K562 (cell line): ENCODE data around the gene PPP1R13B. TPM values are rescaled to one million over a fixed set of nuclear protein-coding genes. Genes with fewer than 3 reads are reported as not detected.
A peak's percentile ranks its signal among the peaks of the same experiment; 100 is the strongest.

Experiments
- FIP1L1 ChIP-seq: fragments of 200-400 bp; formaldehyde crosslinking; IDR thresholded peaks from 2 replicates; pipeline ENCODE4 v1.6.1; 2018; ENCODE audit warnings: mild to moderate bottlenecking, low read depth, low read length; ENCODE audit not compliant: poor library complexity, severe bottlenecking
- FUS ChIP-seq: fragments of 200-400 bp; formaldehyde crosslinking; optimal IDR thresholded peaks from 2 replicates; pipeline ENCODE3; 2017; ENCODE audit warnings: low read depth, low read length
- KDM4B ChIP-seq, 2 experiments: fragments of 450-650 bp in 1 of 2; sonication (generic) in 1 of 2; IDR thresholded peaks; 2 replicates each; pipeline ENCODE4 v1.6.1; 2016 to 2017; ENCODE audit warnings: borderline replicate concordance in 2 of 2, antibody characterized with exemption in 1 of 2, low read depth in 1 of 2, mild to moderate bottlenecking in 1 of 2
- NFXL1 ChIP-seq: fragments of 450-650 bp; formaldehyde crosslinking; IDR thresholded peaks from 2 replicates; pipeline ENCODE4 v1.4.0; 2021; ENCODE audit warnings: mild to moderate bottlenecking
- NR2F6 ChIP-seq: fragments of 450-650 bp; formaldehyde crosslinking; IDR thresholded peaks from 2 replicates; pipeline ENCODE4 v1.4.0; 2020; ENCODE audit warnings: mild to moderate bottlenecking
- RBFOX2 ChIP-seq: fragments of 200-400 bp; formaldehyde crosslinking; IDR thresholded peaks from 2 replicates; pipeline ENCODE4 v1.6.1; 2017; ENCODE audit warnings: low read depth, mild to moderate bottlenecking, low read length, moderate library complexity
- ZC3H4 ChIP-seq: sonication (generic); formaldehyde crosslinking; IDR thresholded peaks from 2 replicates; pipeline ENCODE4 v1.9.0; 2021; ENCODE audit warnings: missing genetic modification reagents, borderline replicate concordance
- polyA plus RNA-seq, 8 experiments: library from polyadenylated mRNA; depleted of rRNA in 4 of 8; stranded (reverse) in 5 of 8; unstranded in 3 of 8; fragments of >200 nt; fragmentation: Nextera tagmentation in 2 of 8; fragmentation: Illumina TruSeq in 1 of 8; extraction: Ambion mirVana in 2 of 8; extraction: Trizol in 1 of 8; gene quantifications; 2 replicates each; pipeline versions ENCODE4 v1.2.1 to v1.2.3, GENCODE V29; 2011 to 2014; ENCODE audit warnings: inconsistent platforms in 1 of 8, missing spikeins in 1 of 8
- total RNA-seq, 7 experiments: library from RNA; depleted of rRNA in 6 of 7; stranded (reverse); fragments of >200 nt in 6 of 7; fragmentation: Illumina TruSeq in 2 of 7; extraction: Trizol in 2 of 7; gene quantifications; 2 replicates each; pipeline versions ENCODE4 v1.2.1 to v1.2.3, GENCODE V29; 2011 to 2021; ENCODE audit warnings: low replicate concordance in 1 of 7
- TF ChIP-seq, protein P1 (sequence below): fragments of 250-450 bp; sonication (Bioruptor Pico); IDR thresholded peaks from 2 replicates; pipeline ENCODE4 v1.5.0; 2021; ENCODE audit warnings: mild to moderate bottlenecking, borderline replicate concordance
- TF ChIP-seq, protein P2 (sequence below): sonication (generic); formaldehyde crosslinking; IDR thresholded peaks from 2 replicates; pipeline ENCODE4 v1.9.0; 2022; ENCODE audit warnings: mild to moderate bottlenecking, missing genetic modification reagents
- TF ChIP-seq, protein P3 (sequence below): fragments of 450-650 bp; IDR thresholded peaks from 2 replicates; pipeline ENCODE4 v1.6.1; 2016; ENCODE audit warnings: antibody characterized with exemption
- TF ChIP-seq, protein P4 (sequence below): fragments of 450-650 bp; IDR thresholded peaks from one replicate; pipeline ENCODE4 v1.6.1; 2018; ENCODE audit warnings: mild to moderate bottlenecking, moderate library complexity; ENCODE audit not compliant: partially characterized antibody
- TF ChIP-seq, protein P5 (sequence below): fragments of 250-450 bp; sonication (Bioruptor Pico); IDR thresholded peaks from 2 replicates; pipeline ENCODE4 v1.8.0; 2021; ENCODE audit warnings: moderate library complexity, mild to moderate bottlenecking, inconsistent platforms
- TF ChIP-seq, protein P6 (sequence below), 3 experiments: fragments of 200-800 bp in 1 of 3; fragments of 250-450 bp in 1 of 3; fragments of 450-650 bp in 1 of 3; sonication (Bioruptor Pico) in 1 of 3; sonication (Bioruptor generic) in 1 of 3; formaldehyde crosslinking in 1 of 3; IDR thresholded peaks; 2 replicates each; pipeline versions ENCODE4 v1.6.1 to v1.8.0; 2016 to 2022; ENCODE audit warnings: mild to moderate bottlenecking in 2 of 3, missing genetic modification characterization in 2 of 3, missing compliant biosample characterization in 1 of 3, moderate library complexity in 1 of 3

The PPP1R13B gene
- total and polyA plus RNA-seq, 9 of the 15 experiments (the other 6 are each of a cell fraction or from before 2014, with no cell fraction given): 0.03 to 1.7 (median 0.15) TPM

DNA sequence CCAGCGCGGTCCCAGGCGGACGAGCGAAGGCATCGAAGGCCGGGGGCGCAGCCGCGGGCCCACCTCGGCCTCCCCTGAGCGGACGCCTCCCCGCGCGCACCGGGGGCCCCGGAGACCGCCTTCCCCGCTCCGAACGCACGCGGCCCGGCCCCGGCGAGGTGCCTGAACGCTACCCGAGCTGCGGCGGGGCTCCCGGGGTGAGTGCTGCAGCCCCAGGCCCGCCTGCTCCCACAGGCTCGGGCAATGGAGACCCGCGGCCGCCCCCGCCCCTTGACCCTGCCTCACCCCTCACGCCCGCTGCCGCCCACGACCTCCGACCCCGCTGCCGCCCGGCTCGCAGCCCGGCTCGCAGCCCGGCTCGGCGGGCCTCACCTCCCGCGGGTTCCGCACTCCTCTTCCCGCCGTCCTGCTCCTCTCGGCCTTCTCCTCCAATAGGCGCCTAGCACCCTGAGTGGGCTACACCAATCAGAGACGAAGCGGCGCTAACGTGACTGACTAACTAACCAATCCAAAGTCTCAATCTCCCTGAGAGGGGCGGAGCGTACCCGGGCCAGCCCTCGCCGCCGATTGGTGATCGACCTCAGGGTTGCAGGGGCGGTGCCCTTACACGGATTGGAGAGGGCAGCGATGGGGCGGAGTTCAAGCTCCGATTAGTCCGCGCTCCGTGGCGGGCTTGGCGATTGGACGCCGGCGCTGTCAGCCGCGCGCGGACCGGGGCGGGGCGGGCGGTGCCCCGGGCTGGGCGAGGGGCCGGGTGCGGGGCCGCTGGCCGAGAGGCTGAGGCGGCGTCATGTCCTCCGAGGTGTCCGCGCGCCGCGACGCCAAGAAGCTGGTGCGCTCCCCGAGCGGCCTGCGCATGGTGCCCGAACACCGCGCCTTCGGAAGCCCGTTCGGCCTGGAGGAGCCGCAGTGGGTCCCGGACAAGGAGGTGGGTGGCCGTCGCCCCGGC, 132.0 kb downstream of the PPP1R13B start, which contains the start of the genes XRCC3 and ZFYVE21 (continued):
- TF ChIP-seq ZC3H4 (CRISPR knock-in tag) (no peak), FUS (no peak), FIP1L1 (no peak), NFXL1 (CRISPR knock-in tag) (no peak), KDM4B (IDR thresholded peaks at IDR 0.05; ENCODE audit: borderline replicate concordance in 2 of 2, low read depth in 1 of 2) (no peak), RBFOX2 (peak; percentile 91), NR2F6 (CRISPR knock-in tag) (no peak)
- TF ChIP-seq, protein P1, sequence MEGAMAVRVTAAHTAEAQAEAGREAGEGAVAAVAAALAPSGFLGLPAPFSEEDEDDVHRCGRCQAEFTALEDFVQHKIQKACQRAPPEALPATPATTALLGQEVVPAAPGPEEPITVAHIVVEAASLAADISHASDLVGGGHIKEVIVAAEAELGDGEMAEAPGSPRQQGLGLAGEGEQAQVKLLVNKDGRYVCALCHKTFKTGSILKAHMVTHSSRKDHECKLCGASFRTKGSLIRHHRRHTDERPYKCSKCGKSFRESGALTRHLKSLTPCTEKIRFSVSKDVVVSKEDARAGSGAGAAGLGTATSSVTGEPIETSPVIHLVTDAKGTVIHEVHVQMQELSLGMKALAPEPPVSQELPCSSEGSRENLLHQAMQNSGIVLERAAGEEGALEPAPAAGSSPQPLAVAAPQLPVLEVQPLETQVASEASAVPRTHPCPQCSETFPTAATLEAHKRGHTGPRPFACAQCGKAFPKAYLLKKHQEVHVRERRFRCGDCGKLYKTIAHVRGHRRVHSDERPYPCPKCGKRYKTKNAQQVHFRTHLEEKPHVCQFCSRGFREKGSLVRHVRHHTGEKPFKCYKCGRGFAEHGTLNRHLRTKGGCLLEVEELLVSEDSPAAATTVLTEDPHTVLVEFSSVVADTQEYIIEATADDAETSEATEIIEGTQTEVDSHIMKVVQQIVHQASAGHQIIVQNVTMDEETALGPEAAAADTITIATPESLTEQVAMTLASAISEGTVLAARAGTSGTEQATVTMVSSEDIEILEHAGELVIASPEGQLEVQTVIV (CRISPR knock-in tag): no peak
- TF ChIP-seq, protein P2, sequence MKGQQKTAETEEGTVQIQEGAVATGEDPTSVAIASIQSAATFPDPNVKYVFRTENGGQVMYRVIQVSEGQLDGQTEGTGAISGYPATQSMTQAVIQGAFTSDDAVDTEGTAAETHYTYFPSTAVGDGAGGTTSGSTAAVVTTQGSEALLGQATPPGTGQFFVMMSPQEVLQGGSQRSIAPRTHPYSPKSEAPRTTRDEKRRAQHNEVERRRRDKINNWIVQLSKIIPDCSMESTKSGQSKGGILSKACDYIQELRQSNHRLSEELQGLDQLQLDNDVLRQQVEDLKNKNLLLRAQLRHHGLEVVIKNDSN (CRISPR knock-in tag): peak; percentile 88
- TF ChIP-seq, protein P3, sequence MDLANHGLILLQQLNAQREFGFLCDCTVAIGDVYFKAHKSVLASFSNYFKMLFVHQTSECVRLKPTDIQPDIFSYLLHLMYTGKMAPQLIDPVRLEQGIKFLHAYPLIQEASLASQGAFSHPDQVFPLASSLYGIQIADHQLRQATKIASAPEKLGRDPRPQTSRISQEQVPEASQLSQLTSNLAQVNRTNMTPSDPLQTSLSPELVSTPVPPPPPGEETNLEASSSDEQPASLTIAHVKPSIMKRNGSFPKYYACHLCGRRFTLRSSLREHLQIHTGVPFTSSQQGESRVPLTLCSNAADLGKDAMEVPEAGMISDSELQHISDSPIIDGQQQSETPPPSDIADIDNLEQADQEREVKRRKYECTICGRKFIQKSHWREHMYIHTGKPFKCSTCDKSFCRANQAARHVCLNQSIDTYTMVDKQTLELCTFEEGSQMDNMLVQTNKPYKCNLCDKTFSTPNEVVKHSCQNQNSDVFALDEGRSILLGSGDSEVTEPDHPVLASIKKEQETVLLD: no peak
- TF ChIP-seq, protein P4, sequence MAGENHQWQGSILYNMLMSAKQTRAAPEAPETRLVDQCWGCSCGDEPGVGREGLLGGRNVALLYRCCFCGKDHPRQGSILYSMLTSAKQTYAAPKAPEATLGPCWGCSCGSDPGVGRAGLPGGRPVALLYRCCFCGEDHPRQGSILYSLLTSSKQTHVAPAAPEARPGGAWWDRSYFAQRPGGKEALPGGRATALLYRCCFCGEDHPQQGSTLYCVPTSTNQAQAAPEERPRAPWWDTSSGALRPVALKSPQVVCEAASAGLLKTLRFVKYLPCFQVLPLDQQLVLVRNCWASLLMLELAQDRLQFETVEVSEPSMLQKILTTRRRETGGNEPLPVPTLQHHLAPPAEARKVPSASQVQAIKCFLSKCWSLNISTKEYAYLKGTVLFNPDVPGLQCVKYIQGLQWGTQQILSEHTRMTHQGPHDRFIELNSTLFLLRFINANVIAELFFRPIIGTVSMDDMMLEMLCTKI: no peak
- TF ChIP-seq, protein P5, sequence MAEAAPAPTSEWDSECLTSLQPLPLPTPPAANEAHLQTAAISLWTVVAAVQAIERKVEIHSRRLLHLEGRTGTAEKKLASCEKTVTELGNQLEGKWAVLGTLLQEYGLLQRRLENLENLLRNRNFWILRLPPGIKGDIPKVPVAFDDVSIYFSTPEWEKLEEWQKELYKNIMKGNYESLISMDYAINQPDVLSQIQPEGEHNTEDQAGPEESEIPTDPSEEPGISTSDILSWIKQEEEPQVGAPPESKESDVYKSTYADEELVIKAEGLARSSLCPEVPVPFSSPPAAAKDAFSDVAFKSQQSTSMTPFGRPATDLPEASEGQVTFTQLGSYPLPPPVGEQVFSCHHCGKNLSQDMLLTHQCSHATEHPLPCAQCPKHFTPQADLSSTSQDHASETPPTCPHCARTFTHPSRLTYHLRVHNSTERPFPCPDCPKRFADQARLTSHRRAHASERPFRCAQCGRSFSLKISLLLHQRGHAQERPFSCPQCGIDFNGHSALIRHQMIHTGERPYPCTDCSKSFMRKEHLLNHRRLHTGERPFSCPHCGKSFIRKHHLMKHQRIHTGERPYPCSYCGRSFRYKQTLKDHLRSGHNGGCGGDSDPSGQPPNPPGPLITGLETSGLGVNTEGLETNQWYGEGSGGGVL (CRISPR knock-in tag): no peak
- TF ChIP-seq, protein P6, sequence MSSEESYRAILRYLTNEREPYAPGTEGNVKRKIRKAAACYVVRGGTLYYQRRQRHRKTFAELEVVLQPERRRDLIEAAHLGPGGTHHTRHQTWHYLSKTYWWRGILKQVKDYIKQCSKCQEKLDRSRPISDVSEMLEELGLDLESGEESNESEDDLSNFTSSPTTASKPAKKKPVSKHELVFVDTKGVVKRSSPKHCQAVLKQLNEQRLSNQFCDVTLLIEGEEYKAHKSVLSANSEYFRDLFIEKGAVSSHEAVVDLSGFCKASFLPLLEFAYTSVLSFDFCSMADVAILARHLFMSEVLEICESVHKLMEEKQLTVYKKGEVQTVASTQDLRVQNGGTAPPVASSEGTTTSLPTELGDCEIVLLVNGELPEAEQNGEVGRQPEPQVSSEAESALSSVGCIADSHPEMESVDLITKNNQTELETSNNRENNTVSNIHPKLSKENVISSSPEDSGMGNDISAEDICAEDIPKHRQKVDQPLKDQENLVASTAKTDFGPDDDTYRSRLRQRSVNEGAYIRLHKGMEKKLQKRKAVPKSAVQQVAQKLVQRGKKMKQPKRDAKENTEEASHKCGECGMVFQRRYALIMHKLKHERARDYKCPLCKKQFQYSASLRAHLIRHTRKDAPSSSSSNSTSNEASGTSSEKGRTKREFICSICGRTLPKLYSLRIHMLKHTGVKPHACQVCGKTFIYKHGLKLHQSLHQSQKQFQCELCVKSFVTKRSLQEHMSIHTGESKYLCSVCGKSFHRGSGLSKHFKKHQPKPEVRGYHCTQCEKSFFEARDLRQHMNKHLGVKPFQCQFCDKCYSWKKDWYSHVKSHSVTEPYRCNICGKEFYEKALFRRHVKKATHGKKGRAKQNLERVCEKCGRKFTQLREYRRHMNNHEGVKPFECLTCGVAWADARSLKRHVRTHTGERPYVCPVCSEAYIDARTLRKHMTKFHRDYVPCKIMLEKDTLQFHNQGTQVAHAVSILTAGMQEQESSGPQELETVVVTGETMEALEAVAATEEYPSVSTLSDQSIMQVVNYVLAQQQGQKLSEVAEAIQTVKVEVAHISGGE (CRISPR knock-in tag; IDR thresholded peaks at IDR 0.05): peak in 1 of 3 experiments; percentile 49; a peak in 1 of 6 replicates
